ENCODE results near the gene VPS54. TPM values are rescaled to one million over a fixed set of nuclear protein-coding genes. Genes with fewer than 3 reads are reported as not detected.

Gene VPS54
- total RNA-seq, 1 donor from 2014 or later, result 22.3 TPM

DNA sequence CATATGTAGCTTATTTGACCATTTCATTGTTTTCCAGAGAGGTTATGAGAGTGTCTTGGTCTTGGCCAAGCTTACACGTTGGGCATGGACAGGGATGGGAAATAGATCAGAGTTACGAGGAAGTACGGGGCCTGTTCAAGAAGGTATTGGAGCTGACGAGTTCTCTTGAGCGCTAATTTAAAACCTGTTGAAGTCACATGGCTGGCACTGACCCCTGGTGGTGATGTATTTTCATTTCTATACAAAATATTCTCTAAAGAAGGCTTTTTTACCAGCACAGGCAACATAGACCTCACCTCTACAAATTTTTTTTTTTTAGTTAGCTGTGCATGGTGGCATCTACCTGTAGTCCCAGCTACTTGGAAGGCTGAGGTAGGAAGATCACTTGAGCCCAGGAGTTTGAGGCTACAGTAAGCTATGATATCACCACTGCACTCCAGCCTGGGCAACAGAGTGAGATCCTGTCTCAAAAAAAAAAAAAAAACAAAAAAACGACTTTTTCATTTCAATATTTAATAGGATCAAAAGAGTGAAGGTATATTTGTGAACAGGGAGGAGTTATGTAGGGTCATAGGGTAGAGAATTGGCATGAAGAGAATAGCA is 157.9 kb downstream of the VPS54 start:
- no peaks in the 10 kb centered on the region for H3K27me3 ChIP-seq
- H3K4me1 ChIP-seq, result peaks cover 7% of the 10 kb centered on the region
- H3K9me3 ChIP-seq, result no peaks in the 10 kb centered on the region
- intact Hi-C loops (cut with DNase I), result loop anchor here (5.0 kb wide), 1 partner anchor 164 kb away; no protein-coding TSS in a partner anchor
- no peak overlapping the region for H3K4me3 ChIP-seq
- TF ChIP-seq POLR2A (IDR thresholded peaks at IDR 0.05), result no peak
- no peak for TF ChIP-seq POLR2AphosphoS5 (IDR thresholded peaks at IDR 0.05; ENCODE audit: insufficient read depth in 1 of 2, low read depth in 1 of 2)
- TF ChIP-seq, protein P1, sequence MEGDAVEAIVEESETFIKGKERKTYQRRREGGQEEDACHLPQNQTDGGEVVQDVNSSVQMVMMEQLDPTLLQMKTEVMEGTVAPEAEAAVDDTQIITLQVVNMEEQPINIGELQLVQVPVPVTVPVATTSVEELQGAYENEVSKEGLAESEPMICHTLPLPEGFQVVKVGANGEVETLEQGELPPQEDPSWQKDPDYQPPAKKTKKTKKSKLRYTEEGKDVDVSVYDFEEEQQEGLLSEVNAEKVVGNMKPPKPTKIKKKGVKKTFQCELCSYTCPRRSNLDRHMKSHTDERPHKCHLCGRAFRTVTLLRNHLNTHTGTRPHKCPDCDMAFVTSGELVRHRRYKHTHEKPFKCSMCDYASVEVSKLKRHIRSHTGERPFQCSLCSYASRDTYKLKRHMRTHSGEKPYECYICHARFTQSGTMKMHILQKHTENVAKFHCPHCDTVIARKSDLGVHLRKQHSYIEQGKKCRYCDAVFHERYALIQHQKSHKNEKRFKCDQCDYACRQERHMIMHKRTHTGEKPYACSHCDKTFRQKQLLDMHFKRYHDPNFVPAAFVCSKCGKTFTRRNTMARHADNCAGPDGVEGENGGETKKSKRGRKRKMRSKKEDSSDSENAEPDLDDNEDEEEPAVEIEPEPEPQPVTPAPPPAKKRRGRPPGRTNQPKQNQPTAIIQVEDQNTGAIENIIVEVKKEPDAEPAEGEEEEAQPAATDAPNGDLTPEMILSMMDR (IDR thresholded peaks at IDR 0.05), result peak; percentile 30 to 58 (median 32)
- no peak for DNase-seq (ENCODE audit: extremely low spot score in 2 of 2)
- H3K36me3 ChIP-seq, result peaks cover 0 to 36% of the 10 kb centered on the region in 2 donors
- H3K27ac ChIP-seq, result no peak overlapping the region

DNA sequence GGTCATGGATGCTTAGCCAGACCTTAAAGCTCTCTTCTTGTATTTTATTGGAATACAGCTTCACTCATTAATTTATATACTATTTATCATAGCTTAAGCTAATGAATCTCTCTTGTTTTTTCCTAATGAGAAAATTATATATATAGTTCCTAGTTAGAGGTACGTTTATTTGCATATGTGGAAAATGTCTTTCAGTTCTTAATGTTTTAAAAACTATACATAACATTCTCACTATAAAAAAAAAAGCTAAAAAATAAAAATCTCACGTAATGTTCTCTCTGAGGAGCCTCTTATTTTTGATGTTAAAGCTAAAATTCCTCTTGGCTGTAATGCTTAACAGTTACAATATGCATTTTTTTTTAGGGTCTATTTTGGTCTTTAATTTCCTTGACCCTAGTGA is 160.9 kb downstream of the VPS54 start:
- no peak overlapping the region for H3K4me3 ChIP-seq
- no peak overlapping the region for H3K27ac ChIP-seq
- no peaks in the 10 kb centered on the region for H3K9me3 ChIP-seq
- peaks cover 31% of the 10 kb centered on the region for H3K4me1 ChIP-seq
- TF ChIP-seq POLR2AphosphoS5 (IDR thresholded peaks at IDR 0.05; ENCODE audit: insufficient read depth in 1 of 2, low read depth in 1 of 2) (no peak), POLR2A (IDR thresholded peaks at IDR 0.05) (no peak)
- TF ChIP-seq, protein P1 (IDR thresholded peaks at IDR 0.05), result no peak
- no peak for DNase-seq (ENCODE audit: extremely low spot score in 2 of 2)
- intact Hi-C loops (cut with DNase I), result no loop called here
- peaks cover 0 to 19% of the 10 kb centered on the region in 2 donors for H3K36me3 ChIP-seq
- H3K27me3 ChIP-seq, result no peaks in the 10 kb centered on the region

DNA sequence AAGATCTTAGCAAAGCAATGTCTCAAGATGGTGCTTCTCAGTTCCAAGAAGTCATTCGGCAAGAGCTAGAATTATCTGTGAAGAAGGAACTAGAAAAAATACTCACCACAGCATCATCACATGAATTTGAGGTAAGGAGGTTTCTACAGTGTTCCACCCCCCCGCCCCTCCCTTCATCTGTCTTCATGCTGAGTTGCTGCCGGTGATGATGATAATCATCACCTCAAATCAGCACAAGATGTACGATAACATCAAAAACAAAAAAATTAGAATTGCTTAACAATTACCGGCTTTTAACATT is 163.0 kb downstream of the VPS54 start:
- Histone ChIP-seq H3K27me3 (no peaks in the 10 kb centered on the region), H3K9me3 (no peaks in the 10 kb centered on the region), H3K4me3 (no peak overlapping the region), H3K27ac (no peak overlapping the region), H3K4me1 (peaks cover 42% of the 10 kb centered on the region), H3K36me3 (peaks cover 0 to 14% of the 10 kb centered on the region in 2 donors)
- DNase-seq (ENCODE audit: extremely low spot score in 2 of 2), result no peak
- TF ChIP-seq POLR2A (IDR thresholded peaks at IDR 0.05) (no peak), POLR2AphosphoS5 (IDR thresholded peaks at IDR 0.05; ENCODE audit: insufficient read depth in 1 of 2, low read depth in 1 of 2) (no peak)
- TF ChIP-seq, protein P1 (IDR thresholded peaks at IDR 0.05), result no peak
- intact Hi-C loops (cut with DNase I), result no loop called here

DNA sequence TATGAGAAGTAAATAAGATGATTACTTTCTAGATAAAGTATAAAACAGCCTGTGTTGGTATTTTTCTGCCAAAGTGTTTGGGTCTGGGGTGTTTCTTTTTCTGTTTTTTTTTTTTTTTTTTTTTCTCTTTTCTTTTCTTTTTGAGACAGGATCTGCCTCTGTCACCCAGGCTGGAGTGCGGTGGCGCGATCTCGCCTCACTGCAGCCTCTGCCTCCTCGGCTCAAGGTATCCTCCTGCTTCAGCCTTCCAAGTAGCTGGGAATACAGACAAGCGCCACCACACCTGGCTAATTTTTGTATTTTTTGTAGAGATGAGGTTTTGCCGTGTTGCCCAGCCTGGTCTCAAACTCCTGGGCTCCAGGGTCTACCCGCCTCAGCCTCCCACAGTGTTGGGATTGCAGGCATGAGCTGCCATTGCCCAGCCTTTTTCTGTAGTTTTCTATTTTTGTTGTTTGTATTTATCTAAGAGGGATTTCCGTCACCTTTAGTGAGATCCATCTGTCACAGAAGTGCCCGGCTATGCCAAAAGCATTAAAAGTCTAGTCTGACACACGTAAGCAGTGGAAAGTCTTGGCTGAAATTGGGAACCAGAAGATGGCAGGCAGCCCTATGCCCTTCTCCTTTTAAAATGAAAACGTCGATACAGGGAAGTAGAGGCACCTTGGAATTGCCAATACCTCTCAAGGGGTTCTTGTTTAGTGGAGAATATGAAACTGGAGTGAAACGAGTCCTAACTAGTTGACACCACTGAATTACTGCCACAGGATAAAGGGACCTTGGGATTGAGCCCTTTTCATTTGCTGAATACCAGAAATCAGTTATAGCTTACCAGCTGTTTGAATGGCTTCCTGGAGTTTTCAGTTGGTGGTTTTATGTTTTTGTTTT is 163.6 kb downstream of the VPS54 start:
- Histone ChIP-seq H3K4me3 (no peak overlapping the region), H3K36me3 (peaks cover 0 to 14% of the 10 kb centered on the region in 2 donors), H3K27me3 (no peaks in the 10 kb centered on the region), H3K27ac (no peak overlapping the region), H3K4me1 (peaks cover 47% of the 10 kb centered on the region), H3K9me3 (no peaks in the 10 kb centered on the region)
- DNase-seq (ENCODE audit: extremely low spot score in 2 of 2), result no peak
- TF ChIP-seq POLR2A (IDR thresholded peaks at IDR 0.05), result no peak
- TF ChIP-seq, protein P1 (IDR thresholded peaks at IDR 0.05), result no peak
- no peak for TF ChIP-seq POLR2AphosphoS5 (IDR thresholded peaks at IDR 0.05; ENCODE audit: insufficient read depth in 1 of 2, low read depth in 1 of 2)
- intact Hi-C loops (cut with DNase I), result no loop called here

Measured in vagina (tissue), 2 donors.